Umbilical cord (tissue), 2 donors: ENCODE data around the gene TMEM158. TPM values are rescaled to one million over a fixed set of nuclear protein-coding genes. Genes with fewer than 3 reads are reported as not detected.

Experiments
- DNase-seq: peaks from one replicate; pipeline ENCODE4 v3.0.0-alpha.2; 2015; ENCODE audit warnings: low spot score
- total RNA-seq: library from RNA; depleted of rRNA; stranded (reverse); fragments of >200 nt; gene quantifications from one replicate; pipeline ENCODE4 v1.2.3, GENCODE V29; 2014; ENCODE audit warnings: low replicate concordance; ENCODE audit not compliant: insufficient read depth

Gene TMEM158
- 72.2 TPM for total RNA-seq

- DNase-seq = peak; percentile 82
Observed at GRCh38 chr3:45226206-45226915, at the start of gene TMEM158. TSS of gene TMEM158 (minus strand) at chr3:45226287. CDS start at chr3:45226027, 260 bp downstream.

- no peak for DNase-seq
Observed at GRCh38 chr3:45275006-45275704, 49.1 kb upstream of the TMEM158 start.

- DNase-seq = no peak
Observed at GRCh38 chr3:45273681-45274515, 47.8 kb upstream of the TMEM158 start.

GRCh38 chr3:45272828-45273470, 46.9 kb upstream of the TMEM158 start:
- no peak for DNase-seq

GRCh38 chr3:45272032-45272810, 46.1 kb upstream of the TMEM158 start:
- peak; percentile 15 for DNase-seq

GRCh38 chr3:45269952-45270351, 43.9 kb upstream of the TMEM158 start:
- DNase-seq = no peak

GRCh38 chr3:45267097-45267496, 41.0 kb upstream of the TMEM158 start:
- no peak for DNase-seq

GRCh38 chr3:45261333-45262110, 35.4 kb upstream of the TMEM158 start:
- DNase-seq = no peak

- no peak for DNase-seq
Observed at GRCh38 chr3:45259133-45259532, 33.0 kb upstream of the TMEM158 start.

GRCh38 chr3:45258317-45258716, 32.2 kb upstream of the TMEM158 start:
- DNase-seq = no peak

- no peak for DNase-seq
Observed at GRCh38 chr3:45253316-45253715, 27.2 kb upstream of the TMEM158 start.

GRCh38 chr3:45252826-45253225, 26.7 kb upstream of the TMEM158 start:
- no peak for DNase-seq

- DNase-seq = no peak
Observed at GRCh38 chr3:45249391-45249790, 23.3 kb upstream of the TMEM158 start.

GRCh38 chr3:45246241-45246640, 20.2 kb upstream of the TMEM158 start:
- no peak for DNase-seq

- DNase-seq = no peak
Observed at GRCh38 chr3:45244356-45244755, 18.3 kb upstream of the TMEM158 start.

GRCh38 chr3:45241206-45241605, 15.1 kb upstream of the TMEM158 start:
- no peak for DNase-seq

- no peak for DNase-seq
Observed at GRCh38 chr3:45240292-45240691, 14.2 kb upstream of the TMEM158 start.

- no peak for DNase-seq
Observed at GRCh38 chr3:45239254-45239653, 13.2 kb upstream of the TMEM158 start.

GRCh38 chr3:45236964-45237363, 10.9 kb upstream of the TMEM158 start:
- DNase-seq = no peak

- no peak for DNase-seq
Observed at GRCh38 chr3:45235409-45235808, 9.3 kb upstream of the TMEM158 start.
